ENCODE results near the gene LRIT3. TPM values are rescaled to one million over a fixed set of nuclear protein-coding genes. Genes with fewer than 3 reads are reported as not detected.
"Not testable (repeated sequence)": the region's sequence is repeated elsewhere in the genome, so short reads cannot be mapped to it uniquely, and the experiment has no call there.

The LRIT3 gene
- polyA plus RNA-seq, 1 donor: 0.20 TPM

DNA sequence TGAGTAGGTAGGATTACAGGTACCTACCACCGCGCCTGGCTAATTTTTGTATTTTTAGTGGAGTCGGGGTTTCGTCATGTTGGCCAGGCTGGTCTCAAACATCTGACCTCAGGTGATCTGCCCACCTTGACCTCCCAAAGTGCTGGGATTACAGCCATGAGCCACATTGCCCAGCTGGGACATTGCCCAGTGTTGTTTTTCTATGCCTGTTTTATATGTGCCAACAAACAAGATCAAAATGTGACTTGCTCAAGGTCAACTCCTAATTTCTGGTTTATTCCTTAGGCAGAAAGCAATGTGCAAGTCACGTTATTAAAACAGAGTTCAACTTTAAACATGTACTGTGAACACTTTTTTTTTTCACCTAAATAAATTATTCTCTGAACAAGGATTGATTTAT, 2.7 kb downstream of the LRIT3 start:
- no peak for DNase-seq (ENCODE audit: low read depth)

DNA sequence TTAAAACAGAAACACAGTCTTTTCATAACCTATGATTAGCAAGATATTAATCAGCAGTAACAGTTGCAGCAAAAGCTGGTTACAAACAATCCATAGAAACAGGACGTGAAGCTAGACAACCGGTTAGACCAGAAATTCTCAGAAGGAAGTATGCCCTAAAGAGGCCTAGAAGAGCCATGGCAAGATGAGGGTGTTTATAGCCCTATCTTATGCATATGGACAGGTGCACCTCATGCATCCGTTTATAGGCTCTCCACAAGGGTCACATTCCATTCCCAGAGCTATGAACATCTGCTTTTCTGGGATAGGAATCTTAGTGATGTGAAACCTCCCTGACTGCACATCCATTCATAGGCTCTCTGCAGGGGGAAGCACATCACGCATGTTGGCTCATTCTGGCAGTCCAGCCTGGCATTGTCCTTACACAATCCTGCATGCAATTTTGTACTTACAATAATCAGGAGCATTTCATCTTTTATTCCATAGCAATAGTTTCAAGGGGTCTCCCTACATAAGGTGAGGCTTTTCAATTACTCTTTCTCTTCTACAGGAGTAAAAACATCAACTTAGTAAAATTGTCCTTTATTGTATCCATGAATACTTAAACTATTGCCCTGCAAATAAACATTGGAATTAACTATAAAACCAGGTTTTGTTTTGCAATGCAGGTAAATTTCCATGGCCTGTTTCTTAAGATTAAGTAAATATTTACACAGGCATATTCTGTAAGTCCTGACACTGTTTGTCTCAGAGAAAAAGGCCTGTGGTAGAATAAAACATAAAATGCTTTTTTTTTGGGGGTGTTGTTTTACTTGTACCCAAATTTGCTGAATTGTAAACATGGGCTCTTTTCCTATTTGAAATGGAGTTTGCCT, 11.8 kb downstream of the LRIT3 start:
- DNase-seq (ENCODE audit: low read depth): not testable (repeated sequence)

DNA sequence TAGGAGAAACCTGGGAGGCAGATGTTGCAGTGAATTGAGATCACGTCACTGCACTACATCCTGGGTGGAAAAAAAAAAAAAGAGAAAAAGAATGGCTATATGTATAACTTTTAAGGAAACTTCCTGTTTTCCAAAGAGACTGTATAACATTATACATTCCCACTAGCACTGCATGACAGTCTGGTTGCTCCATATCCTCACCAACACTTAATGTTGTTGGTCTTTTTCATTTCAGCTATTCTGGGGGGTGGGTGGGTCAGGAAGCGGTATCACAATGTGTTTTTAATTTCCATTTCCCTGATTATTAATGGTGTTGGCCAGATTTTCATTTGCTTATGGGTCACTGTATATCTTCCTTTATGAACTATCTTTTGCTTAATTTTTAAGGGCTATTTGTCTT, 13.4 kb downstream of the LRIT3 start:
- DNase-seq (ENCODE audit: low read depth): no peak

DNA sequence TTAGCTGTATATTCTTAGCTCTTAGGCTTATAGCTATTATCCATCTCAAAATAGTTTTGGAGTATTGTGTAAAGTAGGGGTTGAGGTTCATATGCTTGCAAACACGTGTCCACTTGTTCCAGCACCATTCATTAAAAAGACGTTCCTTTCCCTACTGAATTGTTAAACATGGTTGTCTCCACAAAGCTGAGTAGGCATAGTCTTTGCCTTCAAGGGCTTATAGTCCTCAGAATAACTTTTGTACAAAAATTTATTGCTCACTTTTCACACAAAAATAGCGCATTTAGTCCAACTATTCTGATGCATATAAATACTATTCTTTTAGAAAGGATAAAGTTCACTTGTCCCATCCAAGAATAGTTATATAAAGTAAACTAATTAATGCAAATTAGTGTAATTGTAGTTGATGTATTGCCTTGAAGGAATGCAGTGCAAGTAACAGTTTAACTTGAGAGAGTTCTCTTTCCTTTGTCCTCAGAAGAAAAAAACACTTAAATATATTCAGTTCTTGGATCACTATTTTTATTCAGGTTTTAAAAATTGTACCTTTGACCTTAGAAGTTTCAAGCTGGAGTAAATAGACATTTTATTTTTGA, 14.1 kb downstream of the LRIT3 start:
- DNase-seq (ENCODE audit: low read depth): no peak

DNA sequence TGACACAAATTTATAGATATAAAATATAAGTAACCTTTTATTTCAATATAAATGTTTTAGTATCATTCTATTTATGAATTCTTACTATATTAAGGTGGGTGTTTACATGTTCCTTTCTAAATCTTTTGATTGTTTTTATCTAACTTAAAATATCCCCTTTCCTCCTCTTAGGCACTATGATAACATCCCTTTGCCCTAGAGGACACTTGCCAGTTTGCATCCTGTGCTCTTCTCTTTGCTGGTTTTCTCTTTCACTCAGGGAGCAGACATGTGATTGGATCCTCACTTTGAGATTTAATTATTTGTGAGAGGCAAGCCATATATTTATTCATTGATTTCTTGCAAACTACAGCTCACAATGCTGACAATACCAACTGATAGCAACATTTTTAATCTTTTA, 16.2 kb downstream of the LRIT3 start:
- no peak for DNase-seq (ENCODE audit: low read depth)

DNA sequence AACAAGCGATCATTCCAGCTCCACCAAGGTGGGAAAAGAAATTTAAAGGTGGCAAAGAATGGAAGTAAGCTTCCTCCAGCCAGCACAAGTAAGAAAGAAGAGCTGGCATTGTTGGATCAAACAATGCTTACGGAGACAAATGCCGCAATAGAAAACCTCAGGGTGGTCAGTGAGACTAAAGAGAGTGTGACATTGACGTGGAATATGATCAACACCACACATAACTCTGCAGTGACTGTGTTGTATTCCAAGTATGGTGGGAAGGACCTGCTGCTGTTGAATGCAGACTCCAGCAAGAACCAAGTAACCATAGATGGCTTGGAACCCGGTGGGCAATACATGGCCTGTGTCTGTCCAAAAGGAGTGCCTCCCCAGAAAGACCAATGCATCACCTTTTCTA, 22.2 kb downstream of the LRIT3 start:
- no peak for DNase-seq (ENCODE audit: low read depth)

DNA sequence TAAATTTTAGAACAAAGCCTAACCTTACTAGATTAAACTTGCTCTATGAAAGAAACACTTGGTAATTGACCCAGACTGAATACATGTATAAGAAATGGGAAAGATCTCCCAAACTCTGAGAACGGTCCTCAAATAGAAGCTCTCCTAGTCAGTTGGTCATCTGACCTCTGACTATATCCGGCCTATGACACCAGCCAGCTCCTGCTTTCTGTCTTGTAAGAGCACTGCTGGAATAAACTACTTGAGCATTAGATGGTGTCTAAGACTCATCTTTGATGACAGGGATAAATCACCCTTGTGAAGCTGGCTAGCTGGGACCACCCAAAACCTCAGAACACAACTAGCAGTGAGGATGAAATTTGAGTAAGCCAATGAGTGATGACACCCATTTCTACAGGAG, 24.2 kb downstream of the LRIT3 start:
- DNase-seq (ENCODE audit: low read depth): no peak

DNA sequence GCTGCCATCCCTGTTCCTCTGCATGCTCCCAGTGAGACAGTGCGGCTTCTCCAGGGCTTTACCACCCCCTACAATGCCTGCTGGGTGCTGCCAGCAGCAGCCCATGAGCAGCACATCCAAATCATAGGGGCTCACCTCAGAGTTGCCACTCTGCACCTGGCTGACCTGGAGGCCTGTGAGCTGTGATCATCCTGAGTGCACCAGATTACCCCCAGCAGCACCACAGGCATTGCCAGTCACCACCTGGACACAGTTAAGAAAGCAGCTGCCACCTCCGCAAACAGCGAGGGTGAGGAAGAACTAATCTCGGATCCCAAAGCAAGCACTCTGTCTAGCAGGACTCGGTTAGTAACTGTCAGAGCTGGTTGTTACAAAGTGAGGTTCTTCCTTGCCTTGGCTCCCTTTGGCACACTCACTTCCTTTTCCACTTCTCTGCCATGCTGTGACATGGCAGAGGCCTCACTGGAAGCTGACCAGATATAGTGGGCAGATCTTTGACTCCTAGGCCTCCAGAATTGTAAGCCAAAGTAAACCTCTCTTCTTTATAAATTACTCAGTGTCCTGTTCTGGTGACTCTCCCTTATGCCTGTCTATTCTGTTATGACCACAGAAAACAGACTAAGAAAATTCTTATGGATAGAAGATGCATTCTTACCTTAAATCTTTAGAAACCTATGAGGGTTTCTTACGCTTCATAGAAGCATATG, 25.2 kb downstream of the LRIT3 start:
- DNase-seq (ENCODE audit: low read depth): no peak

DNA sequence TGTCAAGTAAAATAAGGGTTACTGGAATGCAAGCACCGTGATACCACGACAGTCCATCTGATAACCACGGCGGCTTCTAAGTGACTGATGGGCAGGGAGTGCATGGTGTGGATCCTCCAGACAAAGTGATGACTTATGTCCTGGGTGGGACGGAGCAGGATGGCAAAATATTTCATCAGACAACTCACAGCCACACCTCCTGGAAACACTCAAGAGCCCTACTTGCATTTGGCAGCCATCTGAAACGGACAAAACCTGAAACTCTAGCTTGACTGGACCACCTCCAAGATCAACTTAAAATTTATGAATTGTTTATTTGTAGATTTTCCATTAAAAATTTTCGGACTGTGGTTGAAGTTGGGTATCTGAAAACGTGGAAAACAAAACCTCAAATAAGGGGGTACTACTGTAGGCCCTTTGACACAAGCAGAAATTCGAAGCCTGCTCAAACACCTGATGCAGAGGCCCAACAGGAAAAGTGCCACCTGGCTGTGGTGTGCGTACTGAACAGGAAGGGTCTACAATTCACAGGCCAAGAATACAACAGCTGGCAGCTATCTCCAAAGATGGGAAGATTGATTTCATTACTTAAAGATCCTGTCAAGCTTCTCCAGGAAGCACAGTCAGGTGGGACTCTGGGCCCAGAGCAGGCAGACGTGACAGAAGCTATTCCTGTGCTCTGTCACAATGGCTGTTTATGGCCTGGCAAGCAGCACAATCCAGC, 26.0 kb downstream of the LRIT3 start:
- DNase-seq (ENCODE audit: low read depth): no peak

DNA sequence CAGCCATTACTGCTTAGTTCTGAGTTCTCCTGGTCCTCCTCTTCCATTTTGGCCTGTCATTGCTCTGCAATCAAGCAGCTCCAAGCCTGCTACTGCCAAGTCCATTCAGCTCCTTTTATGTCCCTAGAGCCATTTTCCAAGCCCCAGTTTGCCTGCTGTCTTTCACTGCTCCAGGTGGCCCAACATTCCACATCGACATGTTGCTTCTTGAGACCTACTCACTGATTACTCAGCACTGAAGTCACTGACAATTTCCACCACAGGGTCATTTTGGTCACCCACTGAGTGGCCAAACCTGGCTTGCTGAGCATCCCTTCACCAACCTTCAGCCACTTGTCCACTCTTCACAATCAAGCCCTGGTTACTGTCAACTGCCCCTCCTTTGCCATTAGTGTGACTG, 27.2 kb downstream of the LRIT3 start:
- no peak for DNase-seq (ENCODE audit: low read depth)

DNA sequence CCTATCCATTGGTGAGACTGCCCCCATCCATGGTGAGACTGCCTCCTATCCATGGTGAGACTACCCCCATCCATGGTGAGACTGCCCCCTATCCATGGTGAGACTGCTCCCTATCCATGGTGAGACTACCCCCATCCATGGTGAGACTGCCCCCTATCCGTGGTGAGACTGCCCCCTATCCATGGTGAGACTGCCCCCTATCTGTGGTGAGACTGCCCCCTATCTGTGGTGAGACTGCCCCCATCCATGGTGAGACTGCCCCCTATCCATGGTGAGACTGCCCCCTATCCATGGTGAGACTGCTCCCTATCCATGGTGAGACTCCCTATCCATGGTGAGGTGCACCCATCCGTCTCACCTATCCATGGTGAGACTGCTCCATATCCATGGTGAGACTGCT, 27.6 kb downstream of the LRIT3 start:
- not testable (repeated sequence) for DNase-seq (ENCODE audit: low read depth)

DNA sequence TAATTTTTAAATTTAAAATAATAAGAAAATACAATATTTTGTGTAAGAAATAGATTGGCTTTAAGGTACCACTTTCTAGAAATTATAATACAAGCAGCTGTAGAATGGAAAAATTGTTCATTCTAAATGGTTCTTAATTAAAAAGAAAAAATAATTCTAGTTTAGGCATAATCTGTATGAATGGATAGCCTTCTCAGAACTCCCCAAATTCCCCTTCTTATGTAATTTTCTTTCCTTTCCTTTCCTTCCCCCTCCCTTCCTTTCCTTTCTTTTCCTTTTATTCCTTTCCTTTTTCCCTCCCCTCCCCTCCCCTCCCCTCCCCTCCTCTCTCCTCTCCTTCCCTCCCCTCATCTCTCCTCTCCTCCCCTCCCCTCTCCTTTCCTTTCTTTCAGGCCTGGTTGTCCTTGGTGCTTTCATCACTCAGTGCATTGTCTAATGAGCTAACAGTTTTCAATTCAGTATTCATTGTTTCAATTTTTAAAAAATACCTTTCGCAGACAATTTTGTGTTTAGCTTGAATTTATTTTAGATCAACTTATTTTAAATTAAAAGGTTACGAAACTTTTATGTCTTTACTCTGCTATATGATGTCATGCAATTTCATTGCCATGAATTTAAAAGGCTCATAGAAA, 28.8 kb downstream of the LRIT3 start:
- no peak for DNase-seq (ENCODE audit: low read depth)

DNA sequence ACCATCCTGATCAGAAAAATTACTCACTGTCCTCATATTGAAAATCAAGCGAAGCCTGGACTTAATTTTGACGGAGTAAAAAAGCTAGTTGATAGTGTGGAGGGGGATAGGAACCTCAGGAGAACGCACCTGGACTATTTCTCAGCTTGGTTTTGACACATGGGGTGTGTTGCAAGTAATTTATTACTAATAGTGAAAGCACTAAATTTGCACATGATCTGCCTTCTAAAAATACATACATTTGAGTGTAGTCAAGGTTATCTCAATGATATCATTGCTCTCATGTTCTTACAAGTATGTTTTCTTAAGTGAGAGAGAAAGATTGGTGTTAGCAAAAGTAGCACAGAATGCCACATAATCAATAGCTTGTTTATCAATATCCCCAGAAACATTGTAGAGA, 29.5 kb downstream of the LRIT3 start:
- DNase-seq (ENCODE audit: low read depth): no peak

DNA sequence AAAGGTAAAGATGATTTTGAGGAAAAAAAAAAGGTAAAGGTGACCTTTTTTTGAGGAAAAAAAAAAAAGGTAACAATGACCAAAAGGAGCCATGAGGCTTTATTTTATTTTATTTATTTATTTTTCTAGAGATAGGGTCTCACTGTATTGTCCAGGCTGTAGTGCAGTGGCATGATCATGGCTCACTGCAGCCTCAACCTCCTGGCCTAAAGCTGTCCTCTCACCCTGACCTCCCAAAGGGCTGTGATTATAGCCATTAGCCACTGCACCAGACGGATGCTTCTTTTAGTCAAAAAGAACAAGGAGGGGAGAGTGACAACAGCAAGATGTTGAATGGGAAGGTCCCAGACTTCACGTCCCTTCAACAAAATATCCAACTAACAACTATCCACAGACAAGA, 30.4 kb downstream of the LRIT3 start:
- no peak for DNase-seq (ENCODE audit: low read depth)

DNA sequence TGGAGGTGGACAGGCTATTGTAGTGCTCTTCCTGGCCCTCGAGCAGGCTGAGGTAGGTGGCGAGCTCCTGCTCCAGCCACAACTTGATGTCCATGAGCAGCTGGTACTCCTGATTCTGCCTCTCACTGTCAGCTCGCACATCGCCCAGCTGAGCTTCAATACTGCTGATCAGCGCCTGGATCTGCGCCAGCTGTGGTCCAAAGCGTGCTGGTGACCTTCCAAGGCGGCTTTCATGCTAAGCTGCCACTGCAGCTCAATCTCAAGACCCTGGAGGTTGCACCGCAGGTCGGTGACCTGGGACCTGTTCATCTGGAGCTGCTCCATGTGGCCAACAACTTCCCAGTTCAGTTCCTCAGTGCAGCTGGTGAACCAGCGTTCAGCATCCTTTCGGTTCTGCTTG, 31.2 kb downstream of the LRIT3 start:
- no peak for DNase-seq (ENCODE audit: low read depth)

DNA sequence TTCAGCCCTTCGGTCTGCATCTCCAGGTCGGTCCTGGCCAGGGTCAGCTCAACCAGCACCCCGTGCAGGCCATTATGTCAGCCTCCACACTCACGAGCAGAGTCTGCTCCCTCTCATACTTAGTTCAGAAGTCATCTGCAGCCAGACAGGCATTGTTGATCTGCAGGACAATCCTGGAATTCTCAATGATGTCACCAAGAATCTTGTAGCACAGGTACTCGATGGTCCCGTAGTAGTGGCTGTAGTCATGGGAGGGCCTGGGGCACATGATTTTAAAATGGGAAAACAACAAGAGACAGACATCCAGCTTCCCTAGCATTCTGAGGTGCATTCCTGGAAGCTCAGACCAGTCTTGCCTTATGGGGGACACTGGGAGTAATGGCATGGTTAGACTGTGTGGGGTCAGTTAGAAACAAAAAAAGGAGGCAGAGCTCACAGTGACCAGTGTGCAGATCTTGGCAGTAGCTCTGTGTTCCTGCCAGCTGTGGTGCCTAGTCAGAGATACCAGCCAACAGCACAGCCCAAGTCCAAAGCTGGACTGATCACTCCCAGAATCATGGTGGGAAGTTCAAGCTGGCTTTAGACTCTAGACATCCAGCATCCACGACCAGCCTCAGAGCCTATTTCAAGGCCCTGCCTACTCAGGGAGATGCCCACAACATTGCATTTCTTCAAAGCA, 31.9 kb downstream of the LRIT3 start:
- no peak for DNase-seq (ENCODE audit: low read depth)

DNA sequence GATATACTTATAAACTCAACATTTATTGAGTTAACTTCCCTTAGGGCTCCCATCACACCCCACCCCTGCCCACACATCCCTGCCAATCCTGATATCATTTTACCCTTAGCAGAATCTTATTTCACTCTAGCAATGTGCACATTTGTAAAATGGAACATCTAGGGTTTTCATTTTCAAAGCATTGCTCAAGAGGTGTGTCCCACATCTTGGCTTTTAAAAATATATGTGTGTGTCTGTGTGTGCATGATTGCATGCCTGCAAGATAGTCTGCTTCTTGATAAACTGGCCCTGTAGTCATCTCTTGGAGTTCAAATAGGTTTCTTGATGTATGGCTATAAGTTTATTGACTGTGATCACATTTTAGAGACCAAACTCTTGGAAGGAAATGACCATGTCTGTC, 38.4 kb downstream of the LRIT3 start:
- DNase-seq (ENCODE audit: low read depth): no peak

DNA sequence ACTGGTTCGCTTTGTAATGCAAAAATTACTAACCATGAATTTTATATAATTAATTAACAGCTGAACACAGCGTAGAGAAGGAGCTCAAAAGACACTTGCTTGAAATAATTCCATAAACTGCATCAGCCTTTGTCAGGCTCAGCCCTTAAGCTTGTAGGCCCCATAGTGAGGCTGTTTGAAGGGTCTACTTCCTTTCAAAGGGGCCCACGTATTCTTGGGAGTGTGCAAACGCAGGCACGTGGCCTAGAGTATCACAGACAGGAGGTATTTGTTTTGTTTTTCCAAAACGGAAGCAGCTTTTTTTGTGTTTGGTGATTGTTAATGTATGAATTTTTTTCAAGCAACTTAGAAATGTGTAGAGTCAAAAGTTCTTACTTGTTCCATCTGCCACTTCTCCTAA, 39.2 kb downstream of the LRIT3 start:
- DNase-seq (ENCODE audit: low read depth): no peak

DNA sequence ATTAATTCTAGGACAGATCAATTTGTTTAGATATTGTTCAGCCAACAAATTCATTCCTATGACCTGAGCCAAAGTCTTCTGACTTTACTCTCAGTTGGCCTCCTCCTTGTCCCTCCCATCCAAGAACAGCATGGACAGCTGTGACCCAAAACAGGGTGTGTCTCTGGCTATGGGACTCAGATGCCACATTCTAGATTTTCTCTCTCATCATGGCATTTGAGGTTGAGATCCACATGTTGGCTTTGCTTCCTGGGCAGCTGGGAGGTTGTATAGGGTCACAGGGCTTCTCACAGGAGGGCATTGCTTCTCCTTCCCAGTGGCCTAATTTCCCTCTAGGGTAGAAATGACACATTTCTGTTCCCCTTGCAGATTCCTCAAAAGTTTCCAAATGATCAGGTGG, 42.2 kb downstream of the LRIT3 start:
- DNase-seq (ENCODE audit: low read depth): no peak

DNA sequence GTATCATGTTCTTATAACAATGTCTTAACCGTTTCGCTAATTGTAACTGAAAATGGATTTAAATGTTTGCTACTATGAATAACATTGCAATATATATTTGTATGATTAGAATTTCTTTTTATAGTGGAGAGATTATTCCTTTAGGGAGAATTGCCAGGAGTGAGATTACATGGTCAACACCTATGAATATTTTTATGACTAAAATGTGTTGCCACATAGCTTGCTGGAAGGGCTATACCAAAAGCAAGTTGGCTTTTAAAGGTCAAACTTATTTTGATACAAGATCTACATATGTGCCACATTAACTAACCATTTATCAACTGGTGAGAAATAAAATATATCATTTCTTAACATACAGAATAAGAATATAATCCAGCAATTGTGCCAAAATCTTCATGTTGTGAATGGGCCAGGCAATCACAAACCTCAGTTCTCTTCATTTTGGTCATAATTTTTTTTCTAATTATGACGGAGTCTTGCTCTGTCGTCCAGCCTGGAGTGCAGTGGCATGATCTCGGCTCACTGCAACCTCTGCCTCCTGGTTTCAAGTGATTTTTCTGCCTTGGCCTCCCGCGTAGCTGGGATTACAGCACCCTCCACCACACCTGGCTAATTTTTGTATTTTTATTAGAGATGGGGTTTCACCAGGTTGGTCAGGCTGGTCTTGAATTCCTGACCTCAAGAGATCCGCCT, 54.8 kb downstream of the LRIT3 start:
- no peak for DNase-seq (ENCODE audit: low read depth)

DNA sequence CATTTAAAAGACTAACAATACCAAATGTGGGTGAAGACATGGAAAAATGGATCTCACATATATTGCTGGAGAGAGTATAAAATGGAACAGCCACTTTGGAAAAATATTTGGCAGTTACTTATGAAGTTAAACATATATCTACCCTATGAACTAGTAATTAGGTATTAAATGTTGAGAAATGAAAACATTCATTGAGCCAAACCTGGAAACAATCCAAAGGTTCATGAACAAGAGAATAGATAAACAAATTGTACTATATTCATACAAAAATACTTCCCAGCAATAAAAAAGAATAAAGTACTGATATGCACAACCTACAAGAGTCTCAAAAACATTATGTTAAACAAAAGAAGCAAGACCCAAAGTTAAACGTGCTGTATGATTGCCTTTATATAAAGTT, 60.8 kb downstream of the LRIT3 start:
- DNase-seq (ENCODE audit: low read depth): no peak
